ENCODE results near the gene KRI1.
A peak's percentile ranks its signal among the peaks of the same experiment; 100 is the strongest.

Gene KRI1

GRCh38 chr19:10565567-10566407, at the start of gene KRI1:
TSS of gene KRI1 (minus strand) at chr19:10566010. CDS start at chr19:10565999, 11 bp downstream.
- DNase-seq, result peak; percentile 70 to 98 (median 94)

GRCh38 chr19:10612499-10613119, 46.8 kb upstream of the KRI1 start:
- DNase-seq, result peak in 54 of 58 donors; percentile 2 to 80 (median 48)

GRCh38 chr19:10611907-10612306, 46.1 kb upstream of the KRI1 start:
- no peak for DNase-seq

- DNase-seq, result no peak
Measured at GRCh38 chr19:10604460-10604980, 38.7 kb upstream of the KRI1 start.

GRCh38 chr19:10603873-10604459, 38.2 kb upstream of the KRI1 start:
- DNase-seq, result peak in 3 of 58 donors; percentile 3 to 21 (median 14)

GRCh38 chr19:10603084-10603872, 37.5 kb upstream of the KRI1 start:
- DNase-seq, result peak in 11 of 58 donors; percentile 1 to 28 (median 22)

GRCh38 chr19:10602330-10603083, 36.7 kb upstream of the KRI1 start:
- peak in 54 of 58 donors; percentile 28 to 88 (median 67) for DNase-seq

GRCh38 chr19:10601999-10602329, 36.2 kb upstream of the KRI1 start:
- no peak for DNase-seq

- no peak for DNase-seq
Measured at GRCh38 chr19:10600149-10600548, 34.3 kb upstream of the KRI1 start.

- peak in 48 of 58 donors; percentile 5 to 79 (median 42) for DNase-seq
Measured at GRCh38 chr19:10593820-10594637, 28.2 kb upstream of the KRI1 start.

GRCh38 chr19:10593148-10593547, 27.3 kb upstream of the KRI1 start:
- no peak for DNase-seq

- DNase-seq, result no peak
Measured at GRCh38 chr19:10587839-10588150, 22.0 kb upstream of the KRI1 start.

GRCh38 chr19:10587022-10587838, 21.4 kb upstream of the KRI1 start, which contains the start of gene AP1M2:
TSS of gene AP1M2 (minus strand) at chr19:10587312. CDS start at chr19:10587231, 81 bp downstream.
- no peak for DNase-seq

GRCh38 chr19:10586396-10586795, 20.6 kb upstream of the KRI1 start:
- no peak for DNase-seq

- DNase-seq, result no peak
Measured at GRCh38 chr19:10583036-10583776, 17.4 kb upstream of the KRI1 start.

GRCh38 chr19:10582091-10582490, 16.3 kb upstream of the KRI1 start:
- DNase-seq, result no peak

- DNase-seq, result peak in 56 of 58 donors; percentile 27 to 90 (median 73)
Measured at GRCh38 chr19:10580979-10581631, 15.3 kb upstream of the KRI1 start.
